GM12872 (cell line): Measurements from ENCODE around the gene RGS14.

Experiments
- TF ChIP-seq, protein P1 (sequence below): IDR thresholded peaks from 3 replicates; pipeline ENCODE4 v1.5.1; 2011; ENCODE audit warnings: low read depth, mild to moderate bottlenecking, low read length, moderate library complexity; ENCODE audit not compliant: insufficient read depth

Gene RGS14

DNA sequence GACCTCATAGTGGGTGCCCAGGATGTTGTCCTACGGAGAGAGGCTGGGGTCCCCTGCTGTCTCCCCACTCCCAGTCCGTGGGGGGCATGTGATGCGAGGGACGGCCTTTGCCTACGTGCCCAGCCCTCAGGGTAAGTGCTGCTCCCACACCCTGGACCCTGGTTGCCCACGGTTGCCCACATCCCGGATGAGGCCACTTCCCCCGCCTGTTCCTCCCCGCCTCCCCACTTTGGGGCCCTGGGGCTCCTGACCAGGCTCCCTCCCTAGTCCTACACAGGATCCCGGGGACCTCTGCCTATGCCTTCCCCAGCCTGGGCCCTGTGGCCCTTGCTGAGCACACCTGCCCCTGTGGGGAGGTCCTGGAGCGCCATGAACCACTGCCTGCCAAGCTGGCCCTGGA lies 28.0 kb downstream of the RGS14 start:
- TF ChIP-seq, protein P1, sequence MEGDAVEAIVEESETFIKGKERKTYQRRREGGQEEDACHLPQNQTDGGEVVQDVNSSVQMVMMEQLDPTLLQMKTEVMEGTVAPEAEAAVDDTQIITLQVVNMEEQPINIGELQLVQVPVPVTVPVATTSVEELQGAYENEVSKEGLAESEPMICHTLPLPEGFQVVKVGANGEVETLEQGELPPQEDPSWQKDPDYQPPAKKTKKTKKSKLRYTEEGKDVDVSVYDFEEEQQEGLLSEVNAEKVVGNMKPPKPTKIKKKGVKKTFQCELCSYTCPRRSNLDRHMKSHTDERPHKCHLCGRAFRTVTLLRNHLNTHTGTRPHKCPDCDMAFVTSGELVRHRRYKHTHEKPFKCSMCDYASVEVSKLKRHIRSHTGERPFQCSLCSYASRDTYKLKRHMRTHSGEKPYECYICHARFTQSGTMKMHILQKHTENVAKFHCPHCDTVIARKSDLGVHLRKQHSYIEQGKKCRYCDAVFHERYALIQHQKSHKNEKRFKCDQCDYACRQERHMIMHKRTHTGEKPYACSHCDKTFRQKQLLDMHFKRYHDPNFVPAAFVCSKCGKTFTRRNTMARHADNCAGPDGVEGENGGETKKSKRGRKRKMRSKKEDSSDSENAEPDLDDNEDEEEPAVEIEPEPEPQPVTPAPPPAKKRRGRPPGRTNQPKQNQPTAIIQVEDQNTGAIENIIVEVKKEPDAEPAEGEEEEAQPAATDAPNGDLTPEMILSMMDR = no peak

DNA sequence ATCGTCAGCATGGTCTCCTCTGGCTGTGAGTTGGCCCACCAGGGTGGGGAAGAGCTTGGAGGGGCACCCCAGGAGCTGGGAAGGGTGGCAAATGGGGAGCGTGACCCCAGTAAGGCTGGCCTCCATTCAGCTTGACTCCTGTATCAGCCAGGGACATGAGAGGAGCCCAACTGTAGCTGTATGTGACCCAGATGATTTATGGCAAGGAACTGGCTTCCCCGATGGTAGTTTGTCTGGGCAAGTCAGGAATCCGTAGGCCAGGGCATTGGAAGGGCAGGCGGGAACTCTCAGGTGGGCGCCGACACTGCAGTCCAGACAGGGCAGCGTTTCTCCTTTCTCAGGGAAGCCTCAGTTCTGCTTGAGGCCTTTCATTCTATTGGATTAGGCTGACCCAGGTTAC lies 28.8 kb downstream of the RGS14 start:
- TF ChIP-seq, protein P1 = no peak

DNA sequence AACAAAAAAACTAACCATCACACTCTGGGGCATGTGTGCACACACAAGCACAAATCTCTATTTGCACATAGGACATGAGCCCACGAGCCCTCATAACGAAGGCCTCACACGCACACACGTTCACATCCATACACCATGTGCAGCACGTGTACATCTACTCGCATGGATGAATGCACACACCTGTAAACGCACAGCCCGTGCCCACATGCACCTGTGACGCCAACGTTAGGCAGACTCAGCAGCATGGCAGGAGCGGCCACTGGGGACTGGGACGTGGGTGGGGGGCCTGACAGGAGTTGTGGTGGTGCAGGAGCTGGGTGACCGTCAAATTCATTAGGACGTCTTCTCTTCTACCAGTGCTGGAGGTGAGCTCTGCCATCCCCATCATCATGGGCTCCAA lies 29.7 kb downstream of the RGS14 start:
- TF ChIP-seq, protein P1 = no peak

DNA sequence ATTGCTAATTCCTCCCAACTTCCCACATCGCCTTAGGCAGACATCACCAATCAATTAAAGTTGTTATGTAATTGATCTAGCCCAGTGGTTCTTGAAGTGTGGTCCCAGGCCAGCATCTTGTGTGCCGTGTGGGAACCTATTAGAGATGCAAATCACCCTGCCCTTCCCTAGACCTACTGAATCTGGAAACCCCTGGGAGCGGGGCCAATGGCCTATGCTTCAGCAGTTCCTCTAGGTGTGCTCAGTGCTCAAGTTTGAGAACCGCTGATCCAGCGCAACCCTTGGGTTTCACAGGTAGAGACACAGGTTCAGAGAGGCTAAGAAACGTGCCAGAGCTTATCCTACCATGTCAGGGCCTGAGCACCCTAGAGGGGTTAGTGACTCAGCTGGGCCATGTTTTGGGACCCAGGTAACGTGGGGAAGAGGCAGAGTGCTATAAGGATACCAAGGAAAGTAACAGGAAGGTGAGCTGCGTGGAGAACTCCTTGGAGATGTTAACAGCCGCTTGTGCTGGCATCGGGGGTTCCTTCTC lies 30.9 kb downstream of the RGS14 start:
- TF ChIP-seq, protein P1 = no peak

DNA sequence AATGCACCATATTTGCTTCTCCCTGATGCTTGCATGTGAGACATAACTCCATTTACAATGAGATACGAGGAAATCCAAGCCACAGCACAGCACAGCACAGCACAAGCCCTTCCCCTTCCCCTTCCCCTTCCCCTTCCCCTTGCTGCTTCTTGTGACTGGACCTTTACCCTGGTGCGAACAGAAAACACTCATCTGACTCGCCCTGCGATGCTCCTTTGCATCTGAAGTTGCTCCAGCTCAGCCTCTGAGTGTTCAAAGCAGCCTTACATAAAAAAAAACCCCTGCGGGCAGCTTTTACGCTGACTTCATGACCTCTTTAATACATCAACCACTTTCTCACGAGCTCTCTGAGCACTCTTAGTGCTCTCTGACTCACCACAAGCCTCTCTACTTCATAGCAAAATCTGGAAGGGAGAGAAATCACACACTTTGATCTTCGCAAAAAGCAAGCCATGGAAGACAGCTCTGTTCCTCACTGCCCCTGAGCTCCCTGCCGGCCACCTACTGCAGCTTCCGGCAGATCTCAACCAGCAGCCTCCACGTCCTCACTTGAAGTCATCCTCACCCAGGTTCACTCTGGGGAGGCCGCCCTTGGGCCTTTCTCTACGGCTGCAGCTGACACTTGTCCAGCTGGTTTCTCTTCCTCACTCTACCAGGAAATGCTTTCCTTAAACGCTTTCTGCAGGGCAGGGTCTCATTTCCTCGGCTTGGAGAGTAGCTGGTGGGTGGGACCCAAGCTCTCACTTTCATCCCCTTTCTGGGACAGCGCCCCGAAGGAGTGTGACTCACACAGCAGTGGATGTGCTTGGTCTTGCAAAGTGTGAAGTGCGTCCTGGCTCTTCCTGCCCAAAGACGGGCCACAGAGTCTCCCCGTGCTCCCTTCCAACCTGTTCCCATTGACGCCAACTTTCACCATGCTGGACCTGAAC lies 31.8 kb downstream of the RGS14 start:
- TF ChIP-seq, protein P1 = no peak

DNA sequence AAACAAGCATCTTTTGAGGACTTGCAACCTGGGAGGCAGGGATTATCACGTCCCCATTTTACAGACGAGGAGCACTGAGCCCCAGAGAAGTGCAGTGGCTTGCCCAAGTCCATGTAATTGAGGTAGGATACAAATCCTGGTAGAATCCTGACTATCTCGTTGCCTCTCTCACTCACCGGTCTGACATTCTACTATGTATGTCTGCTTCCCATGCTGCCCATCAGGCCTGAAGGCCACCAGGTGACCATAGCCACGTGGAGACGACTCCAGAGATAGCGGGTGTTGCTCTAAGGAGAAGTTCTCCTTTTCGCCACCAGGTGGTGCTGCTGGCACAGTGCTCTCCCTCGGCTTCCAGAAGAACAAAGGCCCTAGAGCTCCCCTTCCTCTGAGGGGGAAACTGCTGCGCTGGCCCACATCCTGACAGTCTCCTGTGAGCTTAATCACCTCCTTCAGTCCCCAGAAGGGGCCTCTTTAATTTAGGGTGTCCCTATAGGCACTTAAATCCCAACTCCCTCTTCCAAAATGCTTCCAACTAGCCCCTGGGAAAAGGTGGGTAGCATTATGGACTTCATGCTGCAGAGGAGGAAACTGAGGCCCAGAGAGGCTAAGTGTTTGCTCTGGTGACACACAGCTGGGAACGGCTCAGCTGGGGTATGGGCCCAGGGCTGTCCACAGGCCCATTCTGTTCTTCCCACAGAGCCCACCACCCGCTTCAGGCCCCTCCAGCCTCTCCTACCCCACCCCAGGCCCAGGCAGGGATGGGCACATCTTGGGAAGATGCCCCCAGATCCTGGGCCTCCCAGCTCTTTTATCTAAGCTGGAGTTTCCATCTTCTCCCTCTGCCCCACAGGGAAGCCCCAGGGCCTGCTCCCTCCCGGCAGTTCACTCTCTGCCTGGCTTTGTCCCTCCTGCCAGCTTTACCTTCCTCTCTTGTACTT lies 32.9 kb downstream of the RGS14 start:
- TF ChIP-seq, protein P1 = peak; percentile 99

DNA sequence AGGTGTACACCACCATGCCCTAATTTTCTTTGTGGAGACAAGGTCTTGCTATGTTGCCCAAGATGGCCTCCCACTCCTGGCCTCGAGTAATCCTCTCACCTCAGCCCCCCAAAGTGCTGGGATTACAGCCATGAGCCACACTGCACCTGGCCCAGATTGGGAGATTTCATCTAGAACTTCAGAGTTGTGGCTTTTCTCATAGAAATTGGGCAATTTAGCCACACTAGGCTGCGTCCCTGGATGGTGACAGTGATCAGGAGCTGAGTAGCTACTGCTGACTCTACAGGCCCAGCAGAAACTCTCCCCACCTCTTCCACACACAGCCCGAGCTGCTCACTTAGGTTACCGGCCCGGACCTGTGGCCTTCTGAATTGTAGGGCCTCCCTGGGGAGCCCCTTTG lies 35.0 kb downstream of the RGS14 start:
- TF ChIP-seq, protein P1 = no peak
